Stimulated activated CD4-positive, alpha-beta T cell treated with anti-CD3 and anti-CD28 coated beads, Interleukin-15, amount 100 ng/mL, for 24 hours (primary cell): Measurements from ENCODE around the gene MDH1.
"Not testable (repeated sequence)": the region's sequence is repeated elsewhere in the genome, so short reads cannot be mapped to it uniquely, and the experiment has no call there.

Experiments
- DNase-seq: peaks from one replicate; pipeline ENCODE4 v3.0.0-alpha.2; 2020

MDH1 gene

DNA sequence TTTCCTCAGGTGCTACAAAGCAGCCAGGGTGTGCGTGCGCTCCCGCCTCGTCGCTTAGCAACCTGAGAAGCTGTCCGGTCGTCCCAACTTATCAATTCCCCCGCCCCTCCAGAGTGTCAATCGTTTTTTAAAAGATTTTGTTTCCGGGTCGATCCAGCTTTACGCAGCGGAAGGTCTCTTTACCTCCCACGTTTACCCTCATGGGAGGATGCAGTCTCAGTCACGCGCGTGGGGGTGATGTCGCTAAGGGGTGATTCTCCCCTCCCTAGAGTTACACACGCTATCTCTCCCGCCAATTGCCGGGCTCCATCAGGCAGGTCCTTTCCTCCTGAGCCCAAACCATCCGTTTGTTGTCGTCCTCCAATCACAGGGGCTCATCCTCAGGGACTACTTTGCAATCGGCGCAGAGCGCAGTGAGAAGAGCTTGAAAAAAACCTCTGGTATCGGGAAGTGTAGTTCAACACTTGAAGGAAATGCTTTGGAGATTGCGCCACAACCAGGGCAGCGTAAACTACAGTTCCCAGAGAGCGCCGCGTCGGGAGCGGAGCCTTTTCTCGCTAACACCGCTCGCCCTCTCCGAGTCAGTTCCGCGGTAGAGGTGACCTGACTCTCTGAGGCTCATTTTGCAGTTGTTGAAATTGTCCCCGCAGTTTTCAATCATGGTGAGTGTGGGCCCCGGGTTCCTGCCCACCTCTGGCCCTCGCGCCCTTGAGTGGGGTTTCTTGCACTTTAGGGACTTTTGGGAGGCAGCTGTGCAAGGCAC lies at the start of gene MDH1, which contains the start of gene WDPCP:
Gene MDH1, plus strand, starts transcription at position 579 of the 763 bp plus-strand sequence. Its CDS starts 81 bp downstream, at position 660.
Gene WDPCP, minus strand, starts transcription at position 93 of the 763 bp plus-strand sequence. CDS start 206 bp downstream, outside the sequence.
- DNase-seq: peak; percentile 95

- DNase-seq: no peak
These were observed 49.2 kb upstream of the MDH1 start for GRCh38 chr2:63539416-63540162.

GRCh38 chr2:63544017-63544627 lies 44.6 kb upstream of the MDH1 start:
- no peak for DNase-seq

- no peak for DNase-seq
These were observed 43.7 kb upstream of the MDH1 start for GRCh38 chr2:63545023-63545422.

DNA sequence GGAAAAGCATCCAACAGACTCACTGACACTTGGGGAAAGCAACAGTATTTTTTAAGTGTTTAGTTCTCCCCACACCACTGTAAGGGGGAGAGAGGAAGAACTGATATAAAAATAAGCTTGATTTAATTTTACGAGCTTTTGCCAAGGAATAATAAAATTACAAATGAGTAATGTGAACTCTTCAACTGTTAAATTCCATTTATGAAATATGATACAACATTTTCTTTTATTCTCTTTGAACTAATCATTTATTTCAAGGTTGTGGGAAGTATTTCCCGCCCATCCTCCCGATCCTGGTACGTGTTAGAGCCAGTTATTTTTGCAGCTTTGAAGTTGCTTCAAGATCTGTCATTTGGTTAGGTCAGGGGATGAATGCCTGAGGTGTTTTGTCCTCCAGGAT lies 35.7 kb upstream of the MDH1 start:
- DNase-seq: no peak

- no peak for DNase-seq
These were observed 33.5 kb upstream of the MDH1 start for GRCh38 chr2:63555299-63555698.

DNA sequence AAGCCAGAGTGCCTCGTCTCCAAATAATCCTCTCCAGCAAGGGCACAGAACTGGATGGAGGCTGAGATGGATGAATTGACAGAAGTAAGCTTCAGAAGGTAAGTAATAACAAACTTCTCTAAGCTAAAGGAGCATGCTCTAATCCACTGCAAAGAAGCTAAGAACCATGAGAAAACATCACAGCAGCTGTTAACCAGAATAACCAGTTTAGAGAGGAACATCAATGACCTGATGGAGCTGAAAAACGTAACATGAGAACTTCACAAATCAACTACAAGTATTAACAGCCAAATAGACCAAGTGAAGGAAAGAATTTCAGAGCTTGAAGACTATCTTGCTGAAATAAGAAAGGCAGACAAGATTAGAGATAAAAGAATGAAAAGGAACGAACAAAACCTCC lies 32.8 kb upstream of the MDH1 start:
- no peak for DNase-seq

DNA sequence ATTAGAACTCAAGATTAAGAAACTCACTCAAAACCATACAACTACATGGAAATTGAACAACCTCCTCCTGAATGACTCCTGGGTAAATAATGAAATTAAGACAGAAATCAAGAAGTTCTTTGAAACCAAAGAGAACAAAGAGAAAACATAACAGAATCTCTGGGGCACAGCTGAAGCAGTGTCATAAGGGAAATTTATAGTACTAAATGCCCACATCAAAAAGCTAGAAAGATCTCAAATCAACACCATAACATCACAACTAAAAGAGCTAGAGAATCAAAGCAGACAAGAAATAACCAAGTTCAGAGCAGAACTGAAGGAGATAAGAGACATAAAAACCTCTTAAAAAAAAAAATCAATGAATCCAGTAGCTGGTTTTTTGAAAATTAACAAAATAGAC lies 30.9 kb upstream of the MDH1 start:
- not testable (repeated sequence) for DNase-seq

DNA sequence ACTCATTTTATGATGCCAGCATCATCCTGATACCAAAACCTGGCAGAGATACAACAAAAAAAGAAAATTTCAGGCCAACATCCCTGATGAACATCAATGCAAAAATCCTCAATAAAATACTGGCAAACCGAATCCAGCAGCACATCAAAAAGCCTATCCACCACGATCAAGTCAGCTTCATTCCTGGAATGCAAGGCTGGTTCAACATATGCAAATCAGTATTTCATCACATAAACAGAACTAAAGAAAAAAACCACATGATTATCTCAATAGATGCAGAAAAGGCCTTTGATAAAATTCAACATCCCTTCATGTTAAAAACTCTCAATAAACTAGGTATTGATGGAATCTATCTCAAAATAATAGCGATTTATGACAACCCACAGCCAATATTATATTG lies 29.8 kb upstream of the MDH1 start:
- DNase-seq: not testable (repeated sequence)

DNA sequence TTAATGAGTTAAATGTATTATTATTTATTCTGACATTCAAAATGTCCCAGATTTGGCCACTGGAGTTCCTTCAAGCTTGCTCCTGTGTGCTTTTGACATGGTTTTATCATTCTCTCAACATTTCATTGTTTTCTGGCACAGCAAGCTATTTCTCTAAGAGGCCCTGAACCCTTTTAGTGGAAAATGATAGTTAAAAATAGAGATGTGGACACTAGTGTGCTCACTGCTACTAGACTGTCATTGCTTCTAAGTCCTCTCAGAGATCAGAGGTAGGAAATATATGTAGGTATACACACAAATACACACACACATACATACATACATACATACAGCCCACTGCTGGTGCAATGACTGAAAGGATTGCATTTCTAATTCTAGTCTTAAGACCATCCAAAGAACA lies 26.0 kb upstream of the MDH1 start:
- no peak for DNase-seq

- no peak for DNase-seq
These were observed 19.0 kb upstream of the MDH1 start for GRCh38 chr2:63569740-63570139.

- DNase-seq: no peak
These were observed 17.5 kb upstream of the MDH1 start for GRCh38 chr2:63571291-63571690.

DNA sequence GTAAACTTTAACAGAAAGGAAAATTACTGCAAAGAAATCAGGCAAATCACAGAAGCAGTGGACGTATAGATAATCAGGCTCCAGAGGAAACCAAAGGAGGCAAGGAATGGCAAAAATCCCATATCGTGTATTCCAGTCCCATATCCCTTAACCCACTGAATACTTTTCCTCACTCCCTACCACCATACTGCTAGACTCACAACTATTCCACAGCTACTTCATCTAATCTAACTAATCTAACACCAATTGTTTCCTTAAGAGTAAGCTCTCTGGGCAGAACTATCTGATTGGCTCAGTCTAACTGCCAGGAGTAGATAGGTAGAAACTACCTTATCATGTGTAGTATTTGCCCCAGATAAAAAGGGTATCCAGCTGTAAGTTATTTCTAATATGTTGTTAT lies 16.8 kb upstream of the MDH1 start:
- DNase-seq: no peak

DNA sequence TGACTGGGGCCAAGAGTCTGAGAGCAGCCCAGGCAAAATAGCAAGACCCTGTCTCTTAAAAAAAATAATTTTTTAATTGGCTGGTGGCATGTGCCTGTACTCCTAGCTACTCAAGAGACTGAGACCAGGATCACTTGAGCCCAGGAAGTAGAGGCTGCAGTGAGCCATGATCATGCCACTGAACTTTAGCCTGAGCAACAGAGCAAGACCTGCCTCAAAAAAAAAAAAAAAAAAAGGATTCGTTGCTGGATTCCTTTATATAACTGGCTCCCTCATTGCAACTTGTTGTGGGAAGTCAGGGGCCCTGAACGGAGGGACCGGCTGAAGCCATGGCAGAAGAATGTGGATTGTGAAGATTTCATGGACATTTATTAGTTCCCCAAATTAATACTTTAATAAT lies 15.7 kb upstream of the MDH1 start:
- not testable (repeated sequence) for DNase-seq

DNA sequence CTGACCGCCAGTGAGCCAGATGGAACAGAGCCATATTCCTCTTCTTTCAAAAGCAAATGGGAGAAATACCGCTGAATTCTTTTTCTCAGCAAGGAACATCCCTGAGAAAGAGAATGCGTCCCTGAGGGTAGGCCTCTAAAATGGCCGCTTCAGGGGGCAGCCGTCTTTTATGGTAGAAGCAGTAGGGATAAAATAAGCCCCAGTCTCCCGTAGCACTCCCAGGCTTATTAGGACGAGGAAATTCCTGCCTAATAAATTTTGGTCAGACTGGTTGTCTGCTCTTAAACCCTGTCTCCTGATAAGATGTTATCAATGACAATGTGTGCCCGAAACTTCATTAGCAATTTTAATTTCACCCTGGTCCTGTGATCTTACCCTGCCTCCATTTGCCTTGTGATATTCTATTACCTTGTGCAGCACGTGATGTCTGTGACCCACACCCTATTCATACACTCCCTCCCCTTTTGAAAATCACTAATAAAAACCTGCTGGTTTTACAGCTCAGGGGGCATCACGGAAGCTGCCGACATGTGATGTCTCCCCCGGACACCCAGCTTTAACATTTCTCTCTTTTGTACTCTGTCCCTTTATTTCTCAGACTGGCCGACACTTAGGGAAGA lies 14.9 kb upstream of the MDH1 start:
- not testable (repeated sequence) for DNase-seq

DNA sequence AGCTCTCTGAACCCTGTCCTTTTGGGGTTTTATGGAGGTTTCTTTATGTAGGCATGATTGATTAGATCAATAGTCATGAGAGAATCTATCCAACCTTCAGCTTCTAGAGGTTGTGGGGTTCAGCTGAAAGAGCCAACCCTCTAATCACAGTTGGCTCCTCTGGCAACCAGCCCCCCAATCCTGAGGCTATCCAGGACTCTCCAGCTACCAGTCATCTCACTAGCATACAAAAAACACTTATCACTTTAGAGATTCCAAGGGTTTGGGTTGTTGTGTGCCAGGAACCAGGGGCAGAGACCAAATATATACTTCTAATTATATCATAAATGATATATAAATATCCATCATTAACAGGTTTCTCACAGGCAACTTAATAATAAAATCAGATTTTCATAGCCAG lies 12.2 kb upstream of the MDH1 start:
- no peak for DNase-seq

- no peak for DNase-seq
These were observed 10.0 kb upstream of the MDH1 start for GRCh38 chr2:63578767-63579166.

DNA sequence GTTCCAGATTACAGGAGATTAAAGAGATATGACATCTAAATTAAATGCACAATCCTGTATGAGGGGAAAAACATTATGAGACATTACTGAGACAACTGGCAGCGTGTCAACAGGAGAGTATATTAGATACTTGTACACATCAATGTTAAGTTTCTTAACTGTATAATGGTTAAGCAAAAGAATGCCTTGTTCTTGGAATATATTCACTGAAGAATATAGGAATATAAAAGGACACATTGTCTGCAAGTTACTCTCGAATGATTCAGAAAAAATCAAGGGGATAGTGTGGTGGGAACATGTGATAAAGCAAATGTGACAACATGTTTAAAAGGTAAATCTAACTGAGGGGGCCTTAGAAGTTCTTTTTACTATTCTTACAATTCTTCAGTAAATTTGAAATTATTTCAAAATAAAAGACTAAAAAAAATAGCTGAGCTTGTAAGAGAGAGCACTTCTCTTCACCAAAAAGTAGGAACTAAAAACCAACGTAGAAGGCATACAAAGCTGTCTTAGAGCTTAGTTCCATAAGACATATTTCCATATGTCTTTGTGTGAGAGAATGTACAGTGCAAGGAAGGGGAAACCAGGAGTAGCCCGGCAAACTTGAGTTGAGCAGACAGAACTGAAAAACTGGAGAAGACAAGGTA lies 8.0 kb upstream of the MDH1 start:
- no peak for DNase-seq

DNA sequence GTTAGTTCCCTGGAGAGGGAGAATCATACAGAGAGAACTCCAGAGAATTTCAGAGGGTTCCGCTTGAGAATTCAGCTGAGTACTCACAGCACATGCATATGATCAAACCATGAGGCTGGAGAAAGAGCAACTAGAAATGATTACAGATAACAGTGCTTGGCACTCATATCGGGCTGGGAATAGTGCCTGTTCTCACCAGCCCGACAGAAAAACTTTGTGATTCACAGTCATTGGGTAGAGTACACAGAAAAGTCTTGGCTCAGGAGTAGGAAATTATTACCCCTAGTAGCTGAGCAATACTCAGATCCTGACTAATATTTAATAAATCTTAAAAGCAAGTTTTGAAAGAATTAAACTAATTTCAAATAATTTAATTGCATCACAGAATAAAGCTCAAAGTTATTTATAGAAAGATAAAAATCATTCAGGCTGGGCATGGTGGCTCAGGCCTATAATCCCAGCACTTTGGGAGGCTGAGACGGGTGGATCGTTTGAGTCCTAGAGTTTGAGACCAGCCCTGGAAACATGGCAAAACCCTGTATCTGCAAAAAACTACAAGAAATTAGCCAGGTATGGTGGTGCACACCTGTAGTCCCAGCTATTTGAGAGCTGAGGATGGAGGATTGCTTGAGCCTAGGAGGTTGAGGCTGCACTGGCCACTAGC lies 7.3 kb upstream of the MDH1 start:
- no peak for DNase-seq

GRCh38 chr2:63582873-63583272 lies 5.9 kb upstream of the MDH1 start:
- no peak for DNase-seq

GRCh38 chr2:63587814-63588384 lies 864 bp upstream of the MDH1 start:
- DNase-seq: no peak
